Posterior vena cava (tissue), 2 donors: ENCODE results near the gene LDLRAD4. TPM values are rescaled to one million over a fixed set of nuclear protein-coding genes. Genes with fewer than 3 reads are reported as not detected.

ENCODE experiments used
- DNase-seq: peaks from one replicate; pipeline ENCODE4 v3.0.0-alpha.2; 2020; ENCODE audit warnings: low spot score
- intact Hi-C, 2 donors: fragments of 100-400 bp; cut with DNase I; formaldehyde crosslinking; loops; one replicate each; pipeline versions ENCODE4 v1.14.1 to v1.14.2; 2022 to 2023
- total RNA-seq, 2 donors: library from RNA; stranded (reverse); fragmentation: NEBNext Ultra II Directional; extraction: Animal tissue kit (Norgen Biotek cat#: 25700); gene quantifications; one replicate each; pipeline ENCODE4 v1.2.1, GENCODE V29; 2021
- donor health status: DM: yes; HTN: yes; CAD: no.
- donor health status: DM: yes; HTN: yes; CAD: no.

The LDLRAD4 gene
- total RNA-seq, 2 donors from 2014 or later, result 52.3 to 74.8 TPM

DNA sequence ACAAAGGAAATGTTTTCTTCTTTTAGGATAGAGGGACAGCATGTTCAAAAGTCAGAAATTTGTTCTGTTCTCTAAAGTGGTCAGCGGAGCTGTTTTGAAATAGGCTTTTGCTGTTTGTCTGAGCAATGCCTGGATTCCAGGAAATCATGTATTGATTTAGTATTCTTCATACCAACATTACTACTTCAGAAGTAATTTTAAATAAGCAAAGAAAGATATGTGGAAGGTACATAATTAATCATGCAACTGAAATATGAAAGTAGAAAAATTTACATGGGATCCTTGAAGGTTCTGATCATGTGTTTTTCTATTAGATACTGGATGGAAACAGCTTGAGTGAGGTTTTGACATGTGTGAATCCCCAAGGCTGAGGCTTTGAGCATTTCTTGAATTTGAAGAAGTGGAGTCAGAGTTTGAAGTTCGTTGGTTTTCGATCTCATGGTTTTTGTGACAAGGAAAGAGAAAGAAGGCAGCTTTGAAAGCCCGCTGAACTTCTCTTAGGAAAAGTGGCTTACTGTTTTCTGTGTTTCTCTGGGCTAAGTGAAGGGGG, 220.0 kb downstream of the LDLRAD4 start:
- intact Hi-C loops, result loop anchor here in 1 of 2 donors (10.0 kb wide), 1 partner anchor 176 kb away; no protein-coding TSS in a partner anchor
- no peak for DNase-seq

DNA sequence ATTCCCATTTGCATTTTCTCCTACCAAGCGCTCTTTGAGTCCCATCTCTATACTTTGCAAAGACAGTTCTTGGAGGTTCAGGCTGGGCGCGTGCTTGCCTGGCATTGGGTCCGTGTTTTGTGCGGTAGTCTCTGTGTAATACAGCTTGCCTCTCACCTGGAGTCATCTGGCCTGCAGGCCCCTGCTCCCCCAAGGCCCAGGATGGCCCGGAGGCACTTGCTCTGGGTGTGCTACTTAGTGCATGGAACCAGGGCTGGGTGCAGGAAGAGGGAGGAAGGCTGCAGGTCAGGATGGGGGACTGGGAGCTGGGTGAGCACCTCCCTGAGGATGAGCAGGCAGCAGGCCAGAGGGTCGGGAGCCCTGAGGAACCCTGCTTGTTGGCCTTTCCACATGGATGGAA, 220.9 kb downstream of the LDLRAD4 start:
- intact Hi-C loops, result loop anchor here in 1 of 2 donors (10.0 kb wide), 1 partner anchor 175 kb away; no protein-coding TSS in a partner anchor

DNA sequence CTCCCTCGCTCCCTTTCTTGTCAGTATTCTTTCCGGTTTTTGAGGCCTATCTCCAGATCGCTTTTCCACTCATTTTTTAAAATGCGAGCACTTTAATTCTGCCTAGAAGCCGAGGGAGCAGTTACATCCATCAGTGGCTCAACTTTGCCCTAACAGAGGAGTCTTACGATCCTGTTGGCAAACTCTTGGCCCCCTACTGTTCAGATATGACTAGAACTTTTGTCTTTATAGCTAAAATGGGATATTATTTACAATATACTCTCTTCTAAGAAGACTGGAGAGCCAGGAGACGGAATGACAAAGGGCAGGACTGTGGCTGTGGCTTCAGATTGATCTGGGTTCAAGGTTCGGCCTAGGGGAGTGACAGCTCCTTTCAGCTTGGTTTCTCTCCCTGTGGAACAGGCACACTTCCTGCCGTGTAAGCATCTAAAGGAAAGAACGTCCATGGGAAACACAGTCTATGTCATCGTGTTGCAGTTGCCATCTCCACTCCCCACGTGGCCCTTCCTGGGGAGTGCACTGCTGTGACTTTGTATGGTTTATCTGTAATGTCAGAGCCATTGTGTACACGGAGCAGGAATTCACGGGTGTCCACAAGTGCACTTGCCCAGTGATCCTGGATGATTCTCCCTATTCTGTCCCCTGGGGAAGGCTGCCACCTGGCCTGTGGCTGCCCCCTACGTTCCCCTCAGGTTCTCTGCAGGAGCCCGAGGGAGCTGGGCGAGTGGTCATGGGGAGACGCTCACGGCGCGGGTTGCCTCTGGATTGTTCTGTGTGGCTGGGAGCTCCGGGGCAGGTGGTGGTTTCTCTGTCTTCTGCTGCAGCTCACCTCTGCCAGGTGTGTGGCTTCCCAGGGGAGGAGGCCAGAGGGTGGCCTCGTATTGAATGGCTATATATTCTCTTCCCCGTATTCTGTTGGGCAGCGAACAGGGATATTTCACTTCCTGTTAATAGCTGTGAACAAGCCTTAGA, 222.0 kb downstream of the LDLRAD4 start:
- no peak for DNase-seq
- intact Hi-C loops, result loop anchor here in 1 of 2 donors (10.0 kb wide), 1 partner anchor 54 kb away; no protein-coding TSS in a partner anchor

More for the DNA sequence above, 220.9 kb downstream of the LDLRAD4 start:
- no peak for DNase-seq

DNA sequence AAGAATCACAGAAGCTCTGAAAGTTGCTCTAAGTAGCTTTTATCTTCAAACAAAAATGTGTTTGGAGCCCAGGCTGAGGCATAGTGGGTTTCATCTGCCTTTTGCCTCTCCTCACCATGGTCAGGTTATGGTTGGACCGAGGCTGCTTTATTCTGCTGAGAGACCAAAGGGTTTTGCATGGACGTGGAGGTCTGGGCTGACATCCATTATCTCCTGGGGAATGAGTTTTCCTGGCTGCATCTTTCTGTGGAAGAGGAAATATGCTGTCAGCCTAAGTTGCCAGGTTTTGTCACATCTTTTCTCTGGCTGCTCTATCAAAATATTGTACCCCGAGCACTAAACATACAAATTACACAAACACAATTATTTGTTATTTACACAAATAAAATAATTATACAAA, 223.2 kb downstream of the LDLRAD4 start:
- intact Hi-C loops, result loop anchor here in 1 of 2 donors (10.0 kb wide), 1 partner anchor 53 kb away; no protein-coding TSS in a partner anchor
- DNase-seq, result no peak

DNA sequence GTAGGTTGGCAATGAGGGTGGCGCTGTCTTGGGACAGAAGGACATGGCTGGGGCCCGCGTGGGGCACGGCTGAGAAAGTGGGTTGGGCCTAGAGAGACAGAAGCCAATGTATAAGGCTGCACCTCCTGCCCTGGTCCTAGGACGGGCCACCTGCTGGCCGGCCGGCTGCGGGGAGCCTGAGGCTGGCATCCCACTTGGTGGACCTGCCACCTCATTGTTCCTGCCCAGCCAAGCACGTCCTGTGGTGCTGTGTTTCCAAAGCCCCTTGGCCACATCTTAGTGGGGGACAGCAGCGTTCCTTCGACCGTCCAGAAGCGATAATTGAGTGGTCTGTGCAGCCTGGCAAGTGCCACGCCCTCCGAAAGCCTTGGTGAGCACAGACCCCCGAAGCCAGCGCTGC, 223.9 kb downstream of the LDLRAD4 start:
- intact Hi-C loops, result loop anchor here in 1 of 2 donors (10.0 kb wide), 1 partner anchor 52 kb away; no protein-coding TSS in a partner anchor
- no peak for DNase-seq

DNA sequence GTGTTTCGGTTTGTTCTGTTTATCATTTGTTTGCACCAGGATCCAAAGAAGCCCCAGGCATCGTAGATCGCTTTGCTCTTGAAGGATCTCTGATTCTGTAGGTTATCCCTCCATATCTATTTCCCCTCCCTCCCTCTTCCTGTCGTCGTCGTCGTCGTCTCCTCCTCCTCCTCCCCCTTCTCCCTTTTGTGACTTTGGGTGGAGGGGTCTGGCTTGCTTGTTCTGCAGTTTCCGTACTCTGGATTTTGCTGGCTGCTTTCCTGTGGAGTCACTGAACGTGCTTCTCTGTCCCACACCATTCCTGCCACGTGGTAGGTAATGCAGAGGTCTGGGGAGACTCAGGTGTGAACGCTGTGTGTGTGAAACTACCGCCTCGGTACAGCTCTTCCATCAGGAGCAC, 225.0 kb downstream of the LDLRAD4 start:
- intact Hi-C loops, result loop anchor here in 1 of 2 donors (10.0 kb wide), 1 partner anchor 51 kb away; no protein-coding TSS in a partner anchor

DNA sequence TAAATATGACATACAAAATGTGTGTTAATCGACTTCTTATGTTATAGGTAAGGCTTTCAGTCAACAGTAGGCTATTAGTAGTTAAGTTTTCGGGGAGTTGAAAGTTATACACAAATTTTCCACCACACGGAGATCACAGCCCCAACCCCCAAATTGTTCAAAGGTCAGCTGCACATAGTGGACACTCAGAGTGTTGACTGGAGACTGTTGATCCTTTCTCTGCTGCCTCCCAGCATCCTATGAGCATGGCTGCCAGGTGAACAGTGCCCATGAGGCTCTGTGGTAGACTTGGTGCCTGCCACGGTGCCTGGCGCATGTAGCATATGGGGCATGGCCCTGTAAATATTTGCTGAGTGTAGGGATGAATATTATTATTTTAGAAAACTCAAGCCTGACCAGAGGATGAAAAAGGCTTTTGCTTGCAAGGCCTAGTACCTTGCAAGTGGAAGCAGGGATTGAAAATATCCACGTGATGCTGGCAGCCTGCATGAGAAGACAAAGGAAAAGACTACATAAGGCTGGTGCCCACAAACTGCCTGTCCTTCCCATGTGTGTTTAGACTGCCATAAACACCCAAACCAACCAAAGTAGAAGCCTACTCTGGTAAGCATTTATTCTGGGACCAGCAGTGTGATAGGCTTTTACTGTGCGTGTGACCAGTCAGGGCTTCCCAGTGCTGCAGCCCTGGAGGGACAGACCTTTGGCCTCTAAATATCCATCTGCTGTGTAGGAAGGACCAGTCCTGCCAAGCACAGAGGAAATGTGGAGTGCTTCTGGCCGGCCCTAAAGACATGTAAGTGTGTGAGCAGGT, 226.1 kb downstream of the LDLRAD4 start:
- intact Hi-C loops, result loop anchor here in 1 of 2 donors (10.0 kb wide), 1 partner anchor 50 kb away; no protein-coding TSS in a partner anchor
- no peak for DNase-seq

More for the DNA sequence above, 225.0 kb downstream of the LDLRAD4 start:
- no peak for DNase-seq

DNA sequence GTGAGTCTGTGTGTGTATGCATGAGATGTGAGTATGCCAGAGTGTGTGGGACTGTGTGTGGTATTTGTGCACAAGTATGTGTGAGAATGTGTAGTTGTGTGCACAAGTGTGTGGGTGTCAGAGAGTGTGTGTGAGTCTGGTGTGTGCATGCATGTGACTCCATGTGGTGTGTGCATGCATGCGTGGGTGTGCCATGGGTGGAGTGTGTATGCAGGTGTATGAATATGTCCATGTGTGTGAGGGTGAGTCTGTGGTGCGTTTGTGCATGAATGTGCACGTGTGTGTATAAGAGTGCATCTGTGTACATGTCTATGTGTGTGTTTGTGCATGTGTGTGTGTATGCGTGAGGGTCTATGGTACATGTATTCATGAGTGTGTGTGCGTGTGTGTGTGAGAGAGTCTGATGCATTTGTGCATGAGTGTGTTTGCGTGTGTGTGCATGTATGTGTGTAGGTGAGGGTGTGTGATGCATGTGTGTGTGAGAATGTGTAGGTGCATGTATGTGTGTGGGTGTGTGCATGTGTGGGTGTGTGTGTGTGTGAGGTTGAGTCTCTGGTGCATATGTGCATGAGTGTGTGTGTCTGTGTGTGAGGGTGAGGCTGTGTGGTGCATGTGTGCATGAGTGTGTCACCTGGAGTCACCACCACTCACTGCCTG, 226.8 kb downstream of the LDLRAD4 start:
- intact Hi-C loops, result loop anchor here in 1 of 2 donors (10.0 kb wide), 1 partner anchor 49 kb away; no protein-coding TSS in a partner anchor

DNA sequence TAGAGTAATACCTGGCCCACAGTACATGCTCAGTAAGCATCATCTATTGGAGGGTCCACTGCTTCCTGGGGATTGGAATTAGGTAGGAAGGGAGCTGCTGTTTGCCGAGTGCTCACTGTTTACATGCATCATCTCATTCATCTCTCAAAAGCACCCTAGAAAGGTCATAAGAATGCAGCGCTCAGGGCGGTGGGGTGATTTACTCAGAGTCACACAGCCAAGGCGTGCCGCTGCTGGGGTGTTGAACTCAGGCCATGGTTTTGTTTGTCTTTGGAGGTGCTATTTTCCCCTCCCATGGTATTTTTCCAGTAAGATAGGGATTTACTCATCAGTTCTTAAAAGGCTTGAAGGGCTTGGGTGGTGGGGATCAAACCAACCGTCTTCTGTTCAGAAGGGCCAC, 227.5 kb downstream of the LDLRAD4 start:
- intact Hi-C loops, result loop anchor here in 1 of 2 donors (10.0 kb wide), 1 partner anchor 49 kb away; no protein-coding TSS in a partner anchor
- no peak for DNase-seq

More for the DNA sequence above, 226.8 kb downstream of the LDLRAD4 start:
- DNase-seq, result no peak

DNA sequence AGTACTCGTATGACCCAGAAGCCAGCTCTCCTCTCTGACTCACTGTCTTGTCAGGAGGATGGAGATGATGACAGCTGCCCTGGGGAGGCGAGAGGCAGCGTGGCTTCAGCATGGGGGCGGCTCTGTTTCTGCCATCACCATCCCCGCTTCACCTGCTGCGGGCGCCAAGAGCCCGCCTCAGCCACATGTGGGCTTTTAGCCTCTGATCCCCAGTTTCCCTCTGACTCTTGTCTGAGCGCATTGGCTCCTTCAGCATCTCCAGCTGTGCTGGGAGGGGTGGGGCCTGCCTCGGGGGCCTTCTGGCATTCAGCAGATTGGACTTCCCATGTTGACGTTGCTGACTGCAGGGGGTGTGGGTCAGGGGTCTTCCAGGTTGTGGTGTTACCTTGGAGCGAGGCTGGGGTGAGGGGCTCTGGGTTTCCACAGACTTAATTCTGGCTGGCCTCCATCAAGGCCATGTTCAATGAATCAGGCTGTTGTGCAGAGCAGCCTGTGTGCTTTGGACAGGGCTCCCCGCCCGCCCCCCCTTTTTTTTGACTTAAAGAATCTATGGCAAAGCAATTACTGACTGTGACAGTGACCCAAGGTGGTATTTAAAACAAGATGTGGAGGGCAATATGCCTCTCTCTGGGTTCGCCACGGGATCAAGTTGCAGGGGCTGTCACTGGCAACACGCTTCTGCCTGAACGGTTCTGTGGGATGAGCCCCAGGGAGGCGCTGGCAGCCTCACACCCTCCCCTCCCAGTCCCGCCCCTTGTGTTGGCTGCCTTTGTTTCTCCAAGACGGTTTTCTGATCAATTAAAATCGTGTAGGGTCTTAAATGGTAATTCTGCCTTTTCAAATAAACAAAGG, 228.3 kb downstream of the LDLRAD4 start:
- DNase-seq, result no peak
- intact Hi-C loops, result loop anchor here in 1 of 2 donors (10.0 kb wide), 1 partner anchor 48 kb away; no protein-coding TSS in a partner anchor

DNA sequence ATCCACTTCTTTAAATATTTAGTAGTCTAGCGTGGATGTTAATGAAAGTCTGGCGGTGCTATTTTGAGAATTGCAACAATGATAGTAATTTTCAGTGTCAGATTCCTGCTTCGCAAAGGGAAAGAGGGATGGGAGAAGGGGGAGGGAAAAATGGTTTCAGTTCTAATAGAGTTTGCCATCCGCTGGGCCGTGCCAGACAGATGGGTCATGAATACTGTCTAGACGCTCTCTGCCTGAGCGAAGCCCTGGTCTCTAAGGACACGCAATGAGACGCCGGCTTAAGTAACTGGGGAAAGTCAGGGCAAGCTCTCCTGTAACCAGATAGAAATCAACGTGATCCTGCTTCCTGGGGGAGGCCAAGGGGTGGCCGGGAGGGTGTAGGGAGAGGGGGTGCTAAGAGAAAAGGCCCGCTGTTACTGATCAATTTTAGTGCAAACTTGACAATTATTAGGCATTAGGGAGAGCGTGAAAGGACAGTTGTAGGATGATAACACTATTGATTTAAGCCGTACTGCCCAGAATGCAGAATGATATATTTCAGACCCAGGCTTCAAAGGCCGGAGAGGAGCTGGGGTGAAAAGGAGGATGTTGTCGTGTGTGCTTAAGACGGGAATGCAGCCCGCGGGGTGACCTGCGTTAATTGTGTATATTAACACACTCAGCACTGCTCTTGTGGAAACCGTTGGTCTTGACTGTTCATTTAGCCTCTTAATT, 229.2 kb downstream of the LDLRAD4 start:
- DNase-seq, result peak; percentile 93
- intact Hi-C loops, result loop anchor here in 1 of 2 donors (10.0 kb wide), 1 partner anchor 47 kb away; no protein-coding TSS in a partner anchor

DNA sequence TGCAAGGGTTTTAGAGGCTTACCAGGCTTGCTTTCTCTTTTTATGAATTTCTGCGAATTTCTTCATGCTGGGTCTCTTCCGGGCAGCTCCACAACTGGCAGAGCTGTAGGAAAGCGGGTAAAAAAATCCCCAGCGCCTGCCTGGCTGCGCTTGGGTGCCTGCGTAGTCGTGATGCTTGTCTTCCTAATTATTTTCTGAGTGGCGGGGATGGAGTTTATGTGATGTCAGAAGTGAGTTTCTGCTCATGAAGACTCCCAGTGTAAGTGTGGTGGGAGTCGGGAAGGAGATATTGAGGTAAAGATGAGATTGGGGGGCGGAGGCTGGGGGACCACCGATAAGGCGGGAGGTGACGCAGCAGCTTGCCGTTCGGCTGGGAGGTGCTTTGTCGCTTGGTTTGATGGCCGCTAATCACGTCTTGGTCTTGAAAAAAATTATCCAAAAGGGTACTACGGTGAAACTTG, 229.8 kb downstream of the LDLRAD4 start:
- DNase-seq, result no peak
- intact Hi-C loops, result loop anchor here in 1 of 2 donors (10.0 kb wide), 1 partner anchor 46 kb away; no protein-coding TSS in a partner anchor

DNA sequence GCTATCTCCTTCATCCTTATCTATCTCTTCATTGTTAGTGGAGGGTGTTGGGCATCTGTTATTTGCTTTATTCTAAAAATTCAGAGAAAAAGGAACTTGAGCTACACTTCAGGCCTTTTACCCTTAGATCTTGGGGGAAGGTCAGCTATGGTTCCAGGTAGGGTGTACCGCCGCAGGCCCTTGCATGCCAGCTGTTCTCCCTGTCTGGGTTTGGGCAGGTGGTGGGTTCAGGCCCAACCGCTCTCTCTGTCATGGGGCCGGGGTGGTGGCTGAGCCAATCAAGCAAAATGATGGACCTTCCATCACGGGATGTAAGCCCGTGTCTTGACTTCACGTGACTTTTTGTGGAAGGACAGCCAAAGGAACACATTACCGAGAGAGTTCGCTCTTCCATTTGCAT, 231.1 kb downstream of the LDLRAD4 start:
- no peak for DNase-seq
- intact Hi-C loops, result loop anchor here in 1 of 2 donors (10.0 kb wide), 1 partner anchor 45 kb away; no protein-coding TSS in a partner anchor

DNA sequence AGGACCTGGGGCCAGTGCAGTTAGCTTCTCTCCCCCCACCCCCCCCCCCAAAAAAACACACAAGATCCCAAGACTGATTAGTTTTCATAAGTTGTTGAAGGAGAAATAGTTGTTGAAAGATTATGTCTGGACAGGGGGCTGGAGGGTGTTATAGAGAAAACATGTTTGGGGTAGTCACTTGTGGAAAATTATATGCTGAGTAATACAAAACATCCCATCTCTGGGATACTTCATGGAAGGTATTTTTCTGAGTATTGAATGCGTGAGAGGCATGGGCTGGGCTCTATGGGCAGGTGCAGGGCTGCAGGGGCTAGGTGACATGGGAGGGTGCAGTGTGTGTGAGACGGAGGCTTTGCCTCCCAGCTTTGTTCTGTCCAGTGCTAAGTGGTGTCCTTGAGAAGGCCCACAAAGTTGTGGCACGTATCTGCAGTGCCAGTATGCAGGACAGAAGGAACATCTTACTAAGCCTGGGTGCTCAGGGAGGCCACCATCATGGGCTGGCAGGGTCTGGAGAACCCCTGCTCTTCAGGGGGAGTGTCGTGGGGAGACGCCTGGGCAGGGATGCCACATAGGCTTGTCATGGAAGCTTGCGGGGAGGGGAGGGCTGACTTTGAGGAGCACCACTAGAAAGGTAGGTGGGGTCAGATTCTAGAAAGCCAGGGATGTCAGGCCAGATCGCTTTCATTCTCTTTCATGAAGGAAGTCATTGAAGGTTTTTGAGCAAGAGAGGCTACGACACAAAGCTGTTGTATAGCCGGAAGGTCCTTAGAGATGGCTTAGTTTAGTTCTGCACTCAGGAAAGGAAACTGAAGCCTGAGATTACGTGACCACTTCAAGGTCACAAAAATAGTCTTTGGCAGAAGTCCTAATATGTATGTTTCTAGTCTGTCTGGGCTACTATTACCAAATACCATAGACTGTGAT, 232.0 kb downstream of the LDLRAD4 start:
- intact Hi-C loops, result no loop called here
- DNase-seq, result no peak

DNA sequence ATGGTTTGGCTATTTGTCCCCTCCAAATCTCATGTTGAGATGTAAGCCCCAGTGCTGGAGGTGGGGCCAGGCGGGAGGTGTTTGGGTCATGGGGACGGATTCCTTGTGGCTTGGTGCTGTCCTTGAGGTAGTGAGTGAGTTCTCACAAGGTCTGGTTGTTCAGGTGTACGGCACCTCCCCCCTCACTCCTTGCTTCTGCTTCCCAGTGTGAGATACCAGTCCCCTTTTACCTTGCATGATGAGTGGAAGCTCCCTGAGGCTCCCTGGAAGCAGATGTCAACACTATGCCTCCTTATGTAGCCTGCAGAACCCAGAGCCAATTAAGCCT, 232.6 kb downstream of the LDLRAD4 start:
- no peak for DNase-seq
- intact Hi-C loops, result no loop called here
